Stimulated activated CD4-positive, alpha-beta T cell treated with anti-CD3 and anti-CD28 coated beads, TNF-alpha, amount 100 ng/mL, for 1 hour (primary cell): Measurements from ENCODE around the gene IGSF21.

ENCODE experiments used
- DNase-seq, 3 donors: peaks; one replicate each; pipeline ENCODE4 v3.0.0-alpha.2; 2020; ENCODE audit warnings: low read depth in 3 of 3, low spot score in 1 of 3

IGSF21 gene

DNA sequence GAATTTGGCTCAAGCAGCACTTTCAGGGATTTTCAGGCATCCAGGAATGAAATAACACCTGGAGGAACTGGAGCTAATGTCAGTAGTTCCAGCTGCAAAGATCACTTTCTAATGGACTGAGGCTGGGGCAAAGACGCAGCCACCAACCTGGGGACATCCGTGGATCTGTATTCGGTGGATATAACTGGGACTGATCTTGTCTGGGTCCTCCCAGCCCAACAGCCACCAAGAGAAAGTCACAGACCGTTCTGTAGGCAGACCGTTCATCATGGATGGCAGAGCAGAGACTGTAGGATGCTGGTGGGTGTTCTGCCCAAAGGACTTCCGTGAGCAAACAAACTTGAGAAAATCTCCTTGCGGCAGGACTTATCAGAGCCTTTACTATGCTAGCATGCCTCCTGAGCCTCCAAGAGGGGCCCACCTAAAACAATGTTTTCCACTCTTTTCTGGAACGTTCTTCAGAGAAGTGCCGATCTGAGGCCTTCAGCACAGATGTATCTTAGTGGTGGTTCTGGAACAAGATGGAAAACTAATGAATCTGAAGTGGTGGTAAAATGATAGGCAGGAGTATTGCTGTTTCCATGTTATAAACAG, 287.1 kb downstream of the IGSF21 start:
- DNase-seq = no peak

- DNase-seq = no peak
These were observed 288.8 kb downstream of the IGSF21 start for GRCh38 chr1:18396247-18396980.

- no peak for DNase-seq
These were observed 290.0 kb downstream of the IGSF21 start for GRCh38 chr1:18397641-18398040.

DNA sequence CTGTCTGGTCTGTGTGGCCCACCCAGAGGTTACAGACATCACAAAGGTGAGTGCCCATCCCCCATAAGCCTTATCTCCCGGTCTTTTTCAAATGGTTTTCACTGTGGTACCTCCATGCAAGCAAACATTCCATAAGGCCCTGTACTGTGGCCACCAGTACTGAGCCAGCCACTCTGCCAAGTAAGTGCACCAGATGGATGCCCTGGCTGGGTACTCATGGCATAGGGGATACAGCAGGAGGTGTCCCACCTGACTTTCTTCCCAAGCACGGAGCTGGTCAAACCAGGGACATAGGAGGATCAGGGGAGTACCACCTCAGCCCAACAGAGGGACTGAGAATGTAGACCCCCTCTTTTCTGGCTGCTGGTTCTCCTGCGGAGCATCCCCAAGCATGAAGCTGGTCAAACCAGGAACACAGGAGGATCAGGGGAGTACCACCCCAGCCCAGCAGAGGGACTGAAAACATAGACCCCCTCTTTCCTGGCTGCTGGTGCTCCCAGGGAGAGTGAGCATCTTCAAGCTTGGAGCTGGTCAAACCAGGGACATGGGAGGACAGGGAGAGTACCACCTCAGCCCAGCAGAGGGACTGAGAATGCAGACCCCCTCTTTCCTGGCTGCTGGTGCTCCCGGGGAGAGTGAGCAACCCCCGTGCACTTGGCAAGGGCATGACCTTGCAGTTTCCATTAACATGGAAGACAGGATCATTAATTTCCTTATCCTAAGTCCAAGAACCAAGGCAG, 291.4 kb downstream of the IGSF21 start:
- DNase-seq = no peak

DNA sequence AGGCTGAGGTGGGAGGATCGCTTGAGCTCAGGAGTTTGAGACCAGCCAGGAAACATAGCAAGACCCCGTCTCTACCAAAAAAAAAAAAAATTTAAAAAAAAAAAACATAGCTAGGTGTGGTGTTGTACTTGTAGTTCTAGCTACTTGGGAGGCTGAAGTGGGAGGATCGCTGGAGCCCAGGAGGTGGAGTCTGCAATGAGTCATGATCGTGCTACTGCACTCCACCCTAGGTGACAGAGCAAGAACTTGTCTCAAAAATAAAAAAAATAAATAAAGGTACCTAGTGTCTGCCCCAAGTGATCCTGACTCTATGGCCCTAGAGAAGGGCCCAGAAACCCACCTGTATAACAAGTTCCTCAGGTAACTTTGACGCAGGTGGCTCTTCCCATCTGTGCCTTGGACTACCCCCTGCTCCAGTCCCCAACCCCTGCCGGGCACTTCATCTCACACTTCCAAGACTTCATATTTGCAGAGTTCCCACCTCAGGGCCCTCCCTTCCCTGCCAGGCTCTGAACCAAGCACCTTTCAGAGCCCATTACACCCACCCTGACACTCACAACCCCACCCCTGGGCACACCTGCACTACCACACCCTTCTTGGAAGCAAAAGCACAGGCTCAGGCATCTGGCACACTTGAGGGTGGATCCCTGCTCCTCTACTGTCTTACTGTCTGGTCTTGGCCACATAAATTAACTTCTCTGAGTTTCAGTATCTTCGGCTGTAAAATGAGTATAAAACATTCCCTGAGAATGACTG, 292.9 kb downstream of the IGSF21 start:
- no peak for DNase-seq

GRCh38 chr1:18401921-18402320, 294.3 kb downstream of the IGSF21 start:
- no peak for DNase-seq

GRCh38 chr1:18404460-18404859, 296.9 kb downstream of the IGSF21 start:
- DNase-seq = no peak

DNA sequence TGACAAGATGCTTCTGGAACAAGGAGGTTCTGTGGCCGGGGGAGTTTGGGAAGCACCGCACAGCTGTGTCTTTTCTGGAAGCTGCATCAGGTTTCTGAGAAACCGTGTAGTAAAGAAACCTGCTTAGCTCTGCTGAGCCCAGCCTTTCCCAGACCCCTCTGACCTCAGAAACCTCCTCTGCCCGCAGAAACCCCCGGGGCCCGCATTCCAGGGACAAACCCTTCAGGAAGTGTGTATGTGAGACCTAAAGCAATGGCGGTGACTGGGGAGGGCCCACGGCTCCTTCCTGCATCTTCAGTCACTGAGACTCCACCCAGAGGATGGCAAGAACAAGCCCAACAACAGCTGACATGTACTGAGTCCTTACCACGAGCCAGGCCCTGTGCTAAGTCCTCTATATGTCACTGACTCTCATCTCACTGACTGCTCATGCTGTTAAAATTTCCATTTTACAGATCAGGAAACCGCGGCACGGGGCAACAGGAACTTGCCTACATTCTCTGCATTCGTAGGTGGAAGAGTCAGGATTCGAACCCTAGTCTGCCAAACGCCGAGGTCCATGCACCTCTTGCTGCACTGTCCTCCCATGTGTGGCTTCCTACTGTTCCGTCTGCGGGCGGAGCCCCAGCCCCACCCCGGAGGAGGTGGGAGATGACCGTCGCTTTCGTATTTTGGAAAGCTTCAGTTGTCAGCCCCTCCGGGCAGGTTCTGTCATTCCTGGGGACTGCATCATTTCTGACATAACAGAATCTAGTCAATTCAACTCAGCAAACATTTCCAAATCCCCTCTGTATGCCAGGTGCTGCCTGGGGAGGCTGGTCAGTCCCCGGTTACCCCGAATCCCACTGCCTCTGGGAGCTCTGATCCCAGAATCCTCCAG, 299.8 kb downstream of the IGSF21 start:
- no peak for DNase-seq

DNA sequence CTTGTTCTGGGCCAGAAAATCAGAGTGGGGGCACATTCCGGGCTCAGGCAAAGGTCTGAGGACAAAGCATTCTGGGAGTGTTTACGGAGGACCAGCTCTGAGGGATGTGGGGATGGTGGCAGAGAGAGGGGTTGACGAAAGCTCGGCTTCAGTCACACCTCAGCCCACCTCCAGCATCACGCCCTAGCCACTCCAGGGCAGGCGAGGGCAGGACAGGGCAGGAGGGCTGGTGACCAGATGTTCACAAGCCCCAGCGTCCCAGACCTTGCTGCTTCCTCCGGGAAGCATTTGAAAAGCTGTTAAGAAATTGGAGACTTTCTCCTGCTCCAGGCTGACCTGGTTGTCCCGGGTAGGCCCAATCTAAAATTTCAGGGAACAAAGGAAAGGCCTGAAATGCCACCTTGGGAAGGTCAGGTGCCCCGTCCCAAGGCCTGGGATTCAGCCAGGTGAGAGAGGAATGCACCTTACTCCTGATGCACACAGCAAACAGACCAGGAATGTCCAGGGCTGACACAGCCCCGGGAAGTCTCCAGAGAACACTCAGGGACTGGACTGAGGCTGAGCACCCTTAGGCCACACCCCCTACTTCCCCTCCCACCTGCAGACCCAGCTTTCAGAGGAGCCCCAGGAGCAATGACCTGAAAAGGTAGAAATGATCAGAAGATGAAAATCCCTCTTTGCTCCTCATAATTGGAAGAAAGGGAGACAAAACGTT, 301.2 kb downstream of the IGSF21 start:
- DNase-seq = no peak

GRCh38 chr1:18409609-18410237, 302.1 kb downstream of the IGSF21 start:
- no peak for DNase-seq

- DNase-seq = no peak
These were observed 302.8 kb downstream of the IGSF21 start for GRCh38 chr1:18410407-18410806.

- DNase-seq = no peak
These were observed 303.7 kb downstream of the IGSF21 start for GRCh38 chr1:18411321-18411720.

DNA sequence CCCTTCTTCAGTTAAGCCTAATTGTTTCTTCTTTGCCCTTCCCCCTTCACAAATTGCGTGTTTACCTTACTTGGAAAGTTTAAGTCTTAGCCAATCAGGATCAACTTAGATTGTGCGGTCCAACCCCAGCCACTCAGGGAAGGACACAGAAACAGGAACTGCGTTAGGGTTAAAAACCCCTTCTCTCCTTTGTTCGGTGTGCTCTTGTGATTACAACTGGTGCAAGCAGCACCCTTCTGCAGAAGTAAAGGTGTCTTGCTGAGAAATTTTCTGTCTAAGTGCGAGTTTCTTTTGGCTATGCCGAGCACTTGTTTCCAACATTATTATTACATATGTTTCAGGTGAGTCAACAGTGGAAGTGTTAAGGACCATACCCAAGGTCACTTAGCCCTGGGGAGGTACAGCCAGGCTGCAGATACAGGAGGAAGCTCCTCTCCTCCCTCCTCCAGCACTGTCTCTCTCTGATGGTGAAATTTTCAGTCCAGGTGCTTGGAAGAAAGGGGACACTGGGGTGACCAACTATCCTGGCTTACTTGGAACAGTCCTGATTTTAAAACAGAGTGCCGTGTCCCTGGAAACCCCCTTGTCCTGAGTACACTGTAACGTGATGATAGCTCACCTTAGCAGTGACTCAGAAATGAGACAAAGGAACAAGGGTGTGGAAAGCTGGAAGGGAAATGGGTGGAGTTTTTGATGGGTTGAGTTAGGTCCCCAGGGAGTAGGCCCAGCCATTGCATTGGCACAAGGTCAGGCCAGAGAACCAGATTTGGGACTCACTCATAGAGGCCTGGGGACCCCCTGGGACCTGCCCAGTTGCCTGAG, 304.4 kb downstream of the IGSF21 start:
- DNase-seq = no peak

- no peak for DNase-seq
These were observed 305.3 kb downstream of the IGSF21 start for GRCh38 chr1:18412882-18413353.

DNA sequence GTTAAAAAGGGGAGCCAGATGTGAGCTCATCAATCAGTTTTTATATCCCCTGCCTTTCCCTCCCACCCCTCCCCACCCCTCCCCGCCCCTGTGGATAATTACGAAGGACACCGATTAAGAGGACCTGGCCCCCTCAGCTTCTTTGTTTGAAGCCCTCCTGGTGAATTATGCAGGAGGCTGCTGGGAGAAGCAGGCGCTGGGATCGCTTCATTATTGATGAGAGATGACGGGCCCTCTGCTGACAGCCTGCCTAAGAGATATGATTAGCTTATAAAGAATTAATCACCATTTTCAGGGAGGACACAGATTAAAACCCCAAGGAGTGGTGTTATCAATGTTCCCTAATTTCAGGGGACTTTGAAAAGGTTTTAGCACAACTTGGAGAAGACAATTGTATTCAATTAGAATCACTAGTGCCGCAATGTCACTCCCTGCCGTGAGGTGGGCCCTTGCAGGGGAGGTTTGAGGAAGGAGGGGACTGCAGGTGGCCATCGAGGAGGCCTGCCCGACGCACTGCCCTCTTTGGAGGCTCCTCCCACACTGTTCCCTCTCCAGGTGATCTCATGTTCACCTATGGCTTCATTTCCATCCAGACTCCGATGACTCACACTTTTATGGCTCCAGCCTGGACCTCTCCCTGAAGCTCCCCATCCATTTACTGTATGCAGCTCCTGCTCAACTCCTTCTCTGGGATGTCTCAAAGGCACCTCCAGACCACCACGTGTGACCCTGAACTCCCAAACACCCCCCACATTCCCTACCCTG, 306.1 kb downstream of the IGSF21 start:
- no peak for DNase-seq

GRCh38 chr1:18414321-18414720, 306.7 kb downstream of the IGSF21 start:
- no peak for DNase-seq

GRCh38 chr1:18414872-18415447, 307.4 kb downstream of the IGSF21 start:
- DNase-seq = no peak
